ENCODE measurements around the gene PTH1R. TPM values are rescaled to one million over a fixed set of nuclear protein-coding genes. Genes with fewer than 3 reads are reported as not detected.

PTH1R gene
- polyA plus RNA-seq, 3 donors: not detected

DNA sequence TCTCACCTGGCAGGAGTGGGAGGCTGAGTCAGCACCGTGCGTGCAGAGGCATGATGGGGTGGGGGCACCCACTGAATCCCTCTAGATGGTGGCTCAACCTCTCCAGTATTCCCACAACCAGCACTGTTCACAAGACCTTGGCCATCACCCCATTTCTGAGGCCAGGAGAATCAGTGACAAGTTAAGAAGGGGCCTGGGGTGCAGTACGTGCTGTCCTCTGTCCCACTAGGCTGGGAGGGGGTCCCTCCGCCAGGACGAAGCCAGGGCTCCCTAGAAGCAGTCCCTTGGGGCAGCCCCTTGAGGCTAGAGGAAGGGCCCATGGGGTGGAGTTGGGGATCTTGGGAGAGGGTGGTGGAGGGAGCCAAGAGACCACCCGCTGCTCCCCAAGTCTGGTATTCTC lies 19.1 kb upstream of the PTH1R start:
- H3K9ac ChIP-seq (ENCODE audit: insufficient read depth, low read length, poor library complexity, severe bottlenecking): no peak overlapping the region
- H3K9me3 ChIP-seq (replicated peaks in 1 of 2; ENCODE audit: control insufficient read depth in 1 of 2, insufficient read depth in 1 of 2, low read length in 2 of 2): no peaks in the 10 kb centered on the region
- TF ChIP-seq, protein P1, sequence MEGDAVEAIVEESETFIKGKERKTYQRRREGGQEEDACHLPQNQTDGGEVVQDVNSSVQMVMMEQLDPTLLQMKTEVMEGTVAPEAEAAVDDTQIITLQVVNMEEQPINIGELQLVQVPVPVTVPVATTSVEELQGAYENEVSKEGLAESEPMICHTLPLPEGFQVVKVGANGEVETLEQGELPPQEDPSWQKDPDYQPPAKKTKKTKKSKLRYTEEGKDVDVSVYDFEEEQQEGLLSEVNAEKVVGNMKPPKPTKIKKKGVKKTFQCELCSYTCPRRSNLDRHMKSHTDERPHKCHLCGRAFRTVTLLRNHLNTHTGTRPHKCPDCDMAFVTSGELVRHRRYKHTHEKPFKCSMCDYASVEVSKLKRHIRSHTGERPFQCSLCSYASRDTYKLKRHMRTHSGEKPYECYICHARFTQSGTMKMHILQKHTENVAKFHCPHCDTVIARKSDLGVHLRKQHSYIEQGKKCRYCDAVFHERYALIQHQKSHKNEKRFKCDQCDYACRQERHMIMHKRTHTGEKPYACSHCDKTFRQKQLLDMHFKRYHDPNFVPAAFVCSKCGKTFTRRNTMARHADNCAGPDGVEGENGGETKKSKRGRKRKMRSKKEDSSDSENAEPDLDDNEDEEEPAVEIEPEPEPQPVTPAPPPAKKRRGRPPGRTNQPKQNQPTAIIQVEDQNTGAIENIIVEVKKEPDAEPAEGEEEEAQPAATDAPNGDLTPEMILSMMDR (IDR thresholded peaks at IDR 0.05): no peak
- no peak overlapping the region for H3K4me2 ChIP-seq (replicated peaks; ENCODE audit: extremely low read depth, low read length, poor library complexity, severe bottlenecking)
- Mint-ChIP-seq H3K27me3 (ENCODE audit: low read depth in 3 of 3) (peaks cover 6 to 11% (median 8%) of the 10 kb centered on the region in 3 donors), H3K4me3 (no peak overlapping the region), H3K36me3 (no peaks in the 10 kb centered on the region), H3K9me3 (peaks cover 0 to 1% (median 0%) of the 10 kb centered on the region in 7 donors), H3K4me1 (no peaks in the 10 kb centered on the region), H3K27ac (no peak overlapping the region)
- intact Hi-C loops (cut with micrococcal nuclease): no loop called here
- H3K4me1 ChIP-seq (ENCODE audit: control insufficient read depth in 1 of 2, insufficient read depth in 2 of 2, low read length in 2 of 2): no peaks in the 10 kb centered on the region
- H3K27ac ChIP-seq (ENCODE audit: low read depth in 1 of 2, low read length in 2 of 2): no peak overlapping the region
- no peaks in the 10 kb centered on the region for H3K27me3 ChIP-seq (ENCODE audit: control insufficient read depth in 2 of 2, insufficient read depth in 2 of 2, low read length in 2 of 2)
- no peak for DNase-seq
- H3K36me3 ChIP-seq (replicated peaks in 1 of 2; ENCODE audit: control insufficient read depth in 1 of 2, insufficient read depth in 2 of 2, low read length in 2 of 2): no peaks in the 10 kb centered on the region
- no peak overlapping the region for H3K4me3 ChIP-seq (replicated peaks in 1 of 3; ENCODE audit: low read depth in 2 of 3, low read length in 3 of 3)
- WGBS (ENCODE audit: insufficient coverage): 95% methylated on average over 3 of the region's 6 CpGs
- no peaks in the 10 kb centered on the region for H3K79me2 ChIP-seq (ENCODE audit: insufficient read depth, low read length)
- H2AFZ ChIP-seq (ENCODE audit: insufficient read depth, low read depth, low read length, poor library complexity, severe bottlenecking): no peak overlapping the region
- H4K20me1 ChIP-seq (ENCODE audit: insufficient read depth, low read length): no peaks in the 10 kb centered on the region

DNA sequence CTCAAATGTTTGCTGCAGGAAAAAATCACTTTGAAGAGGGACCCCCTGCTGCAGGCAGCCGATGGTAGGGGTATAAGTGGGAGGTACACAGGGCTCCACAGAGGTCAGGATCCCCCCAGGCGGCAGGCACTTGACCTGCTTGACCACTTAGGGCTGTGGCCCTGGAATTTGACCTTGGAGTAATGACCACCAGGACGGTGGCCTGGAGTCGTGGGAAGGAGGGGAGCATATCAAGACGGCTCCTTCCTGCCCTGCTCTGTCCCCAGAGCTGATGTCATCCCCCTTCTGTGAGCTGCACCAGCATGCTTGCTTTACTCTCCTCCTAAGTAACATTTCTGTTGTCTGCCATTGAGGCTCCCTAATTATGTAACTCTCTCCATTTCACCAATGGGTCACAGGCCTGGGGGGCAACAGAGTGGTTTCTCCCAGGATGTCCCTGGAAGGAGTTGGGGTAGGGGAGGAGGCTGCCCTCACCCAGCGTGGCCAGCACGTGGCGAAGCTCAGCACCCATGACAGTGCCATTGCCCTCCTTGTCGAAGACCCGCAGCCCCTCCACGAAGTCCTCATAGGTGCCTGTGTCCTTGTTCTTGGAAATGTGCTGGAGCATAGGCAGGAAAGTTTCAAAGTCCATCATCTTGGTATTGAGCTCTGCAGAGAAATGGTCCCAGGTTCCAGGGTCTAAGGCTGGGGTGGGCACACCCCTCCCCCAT lies 18.4 kb upstream of the PTH1R start:
- Histone ChIP-seq H4K20me1 (ENCODE audit: insufficient read depth, low read length) (no peaks in the 10 kb centered on the region), H2AFZ (ENCODE audit: insufficient read depth, low read depth, low read length, poor library complexity, severe bottlenecking) (no peak overlapping the region), H3K4me1 (ENCODE audit: control insufficient read depth in 1 of 2, insufficient read depth in 2 of 2, low read length in 2 of 2) (no peaks in the 10 kb centered on the region), H3K9me3 (replicated peaks in 1 of 2; ENCODE audit: control insufficient read depth in 1 of 2, insufficient read depth in 1 of 2, low read length in 2 of 2) (no peaks in the 10 kb centered on the region), H3K9ac (ENCODE audit: insufficient read depth, low read length, poor library complexity, severe bottlenecking) (no peak overlapping the region), H3K27ac (ENCODE audit: low read depth in 1 of 2, low read length in 2 of 2) (no peak overlapping the region), H3K4me2 (replicated peaks; ENCODE audit: extremely low read depth, low read length, poor library complexity, severe bottlenecking) (no peak overlapping the region), H3K27me3 (ENCODE audit: control insufficient read depth in 2 of 2, insufficient read depth in 2 of 2, low read length in 2 of 2) (no peaks in the 10 kb centered on the region), H3K4me3 (replicated peaks in 1 of 3; ENCODE audit: low read depth in 2 of 3, low read length in 3 of 3) (no peak overlapping the region), H3K36me3 (replicated peaks in 1 of 2; ENCODE audit: control insufficient read depth in 1 of 2, insufficient read depth in 2 of 2, low read length in 2 of 2) (no peaks in the 10 kb centered on the region), H3K79me2 (ENCODE audit: insufficient read depth, low read length) (no peaks in the 10 kb centered on the region)
- no peak for DNase-seq
- Mint-ChIP-seq H3K9me3 (peaks cover 0 to 1% (median 0%) of the 10 kb centered on the region in 7 donors), H3K4me1 (peaks cover 1% of the 10 kb centered on the region), H3K36me3 (no peaks in the 10 kb centered on the region), H3K27ac (no peak overlapping the region), H3K4me3 (peak overlapping the region in 1 of 2 donors; percentile 17), H3K27me3 (ENCODE audit: low read depth in 3 of 3) (peaks cover 6 to 12% (median 8%) of the 10 kb centered on the region in 3 donors)
- TF ChIP-seq, protein P1 (IDR thresholded peaks at IDR 0.05): no peak
- 85% methylated on average over 9 of the region's 11 CpGs for WGBS (ENCODE audit: insufficient coverage)
- intact Hi-C loops (cut with micrococcal nuclease): no loop called here
